CD4-positive, CD25-positive, alpha-beta regulatory T cell (primary cell): ENCODE results near the gene LSM3. TPM values are rescaled to one million over a fixed set of nuclear protein-coding genes. Genes with fewer than 3 reads are reported as not detected.

ENCODE experiments used
- ATAC-seq, 2 donors: fragments of 150-1000 bp; cut with Tn5 transposase; one replicate each; pipeline ENCODE4 v1.10.0; 2021; ENCODE audit warnings: low read depth in 2 of 2, moderate number of reproducible peaks in 2 of 2, moderate library complexity in 1 of 2
- DNase-seq, 3 donors: peaks; one replicate each; pipeline versions ENCODE4 v3.0.0 to v3.0.0-alpha.2; 2012 to 2022; ENCODE audit warnings: mixed read lengths in 1 of 3
- H3K27ac ChIP-seq: one replicate; pipeline ENCODE4 v1.7.0; 2013; ENCODE audit warnings: mild to moderate bottlenecking, low read length; ENCODE audit not compliant: insufficient read depth, poor library complexity, severe bottlenecking
- H3K27me3 ChIP-seq: one replicate; pipeline ENCODE4 v1.7.0; 2013; ENCODE audit warnings: low read length; ENCODE audit not compliant: control insufficient read depth, insufficient read depth
- H3K36me3 ChIP-seq: one replicate; pipeline ENCODE4 v1.7.0; 2013; ENCODE audit warnings: mild to moderate bottlenecking, low read length, moderate library complexity; ENCODE audit not compliant: control insufficient read depth, insufficient read depth
- H3K4me1 ChIP-seq: 2 replicates; pipeline ENCODE4 v1.7.0; 2013; ENCODE audit warnings: mild to moderate bottlenecking, low read length; ENCODE audit not compliant: insufficient read depth, control insufficient read depth, poor library complexity, severe bottlenecking
- H3K4me3 ChIP-seq: one replicate; pipeline ENCODE4 v1.7.0; 2013; ENCODE audit warnings: low read depth, mild to moderate bottlenecking, low read length, moderate library complexity
- H3K9me3 ChIP-seq, 2 experiments: 1 replicate in 1 of 2; 2 replicates in 1 of 2; pipeline ENCODE4 v1.7.0; 2013; ENCODE audit warnings: low read length in 2 of 2, mild to moderate bottlenecking in 1 of 2, moderate library complexity in 1 of 2; ENCODE audit not compliant: control insufficient read depth in 2 of 2
- H3K27ac Mint-ChIP-seq, 3 donors: one replicate each; pipeline ENCODE4 v1.8.0; 2020 to 2022; ENCODE audit warnings: mild to moderate bottlenecking in 3 of 3, mixed read lengths in 3 of 3, moderate library complexity in 2 of 3
- H3K27me3 Mint-ChIP-seq: one replicate; pipeline ENCODE4 v1.8.0; 2022; ENCODE audit warnings: mild to moderate bottlenecking, mixed read lengths
- H3K36me3 Mint-ChIP-seq: one replicate; pipeline ENCODE4 v1.8.0; 2020; ENCODE audit warnings: mixed read lengths
- H3K4me1 Mint-ChIP-seq, 4 donors: one replicate each; pipeline ENCODE4 v1.8.0; 2020 to 2022; ENCODE audit warnings: mixed read lengths in 4 of 4, mild to moderate bottlenecking in 1 of 4
- H3K4me3 Mint-ChIP-seq, 4 donors: one replicate each; pipeline ENCODE4 v1.8.0; 2020 to 2022; ENCODE audit warnings: mild to moderate bottlenecking in 4 of 4, mixed read lengths in 4 of 4, moderate library complexity in 3 of 4
- H3K9me3 Mint-ChIP-seq, 7 donors: one replicate each; pipeline ENCODE4 v1.8.0; 2020 to 2022; ENCODE audit warnings: mixed read lengths in 7 of 7, mild to moderate bottlenecking in 3 of 7, moderate library complexity in 2 of 7
- polyA plus RNA-seq, 4 donors: library from polyadenylated mRNA; unstranded; fragments of 300-500 nt; fragmentation: Illumina TruSeq; gene quantifications; one replicate each; pipeline ENCODE4 v1.2.3, GENCODE V29; 2021
- total RNA-seq: library from RNA; stranded (reverse); gene quantifications from one replicate; pipeline ENCODE4 v1.2.3, GENCODE V29; 2022

Gene LSM3
- total and polyA plus RNA-seq, 5 donors from 2014 or later, result 6.6 to 25.7 (median 21.0) TPM

- no peak overlapping the region for H3K27ac ChIP-seq
- peaks cover 54% of the 10 kb centered on the region for H3K36me3 ChIP-seq
- Mint-ChIP-seq H3K27ac (peak overlapping the region in 2 of 3 donors; percentile 42 to 98), H3K4me3 (no peak overlapping the region), H3K9me3 (peaks cover 0 to 1% (median 0%) of the 10 kb centered on the region in 7 donors), H3K36me3 (peaks cover 36% of the 10 kb centered on the region), H3K27me3 (no peaks in the 10 kb centered on the region), H3K4me1 (peaks cover 10 to 29% (median 17%) of the 10 kb centered on the region in 4 donors)
- H3K4me1 ChIP-seq, result peaks cover 28% of the 10 kb centered on the region
- DNase-seq (no peak), ATAC-seq (no peak)
- H3K9me3 ChIP-seq, result no peaks in the 10 kb centered on the region
- H3K27me3 ChIP-seq, result no peaks in the 10 kb centered on the region
- no peak overlapping the region for H3K4me3 ChIP-seq
These were observed 30.3 kb upstream of the LSM3 start for GRCh38 chr3:14148041-14148985.

- Mint-ChIP-seq H3K9me3 (peaks cover 0 to 3% (median 0%) of the 10 kb centered on the region in 7 donors), H3K4me3 (peak overlapping the region in 1 of 4 donors; percentile 5), H3K27ac (peak overlapping the region; percentile 59 to 86 (median 84)), H3K27me3 (no peaks in the 10 kb centered on the region), H3K4me1 (peaks cover 5 to 16% (median 12%) of the 10 kb centered on the region in 4 donors), H3K36me3 (peaks cover 46% of the 10 kb centered on the region)
- H3K27ac ChIP-seq, result no peak overlapping the region
- H3K9me3 ChIP-seq, result no peaks in the 10 kb centered on the region
- no peaks in the 10 kb centered on the region for H3K27me3 ChIP-seq
- ATAC-seq, result no peak
- peaks cover 70% of the 10 kb centered on the region for H3K36me3 ChIP-seq
- H3K4me1 ChIP-seq, result peaks cover 11% of the 10 kb centered on the region
- no peak overlapping the region for H3K4me3 ChIP-seq
- no peak for DNase-seq
These were observed 28.5 kb upstream of the LSM3 start for GRCh38 chr3:14150078-14150477.

GRCh38 chr3:14150491-14151230 lies 28.0 kb upstream of the LSM3 start:
- Mint-ChIP-seq H3K4me3 (peak overlapping the region in 1 of 4 donors; percentile 5), H3K4me1 (peaks cover 2 to 11% (median 8%) of the 10 kb centered on the region in 4 donors), H3K27me3 (no peaks in the 10 kb centered on the region), H3K9me3 (peaks cover 0 to 3% (median 0%) of the 10 kb centered on the region in 7 donors), H3K27ac (peak overlapping the region; percentile 59 to 86 (median 84)), H3K36me3 (peaks cover 45% of the 10 kb centered on the region)
- Histone ChIP-seq H3K27me3 (no peaks in the 10 kb centered on the region), H3K9me3 (no peaks in the 10 kb centered on the region), H3K36me3 (peaks cover 69% of the 10 kb centered on the region), H3K4me3 (no peak overlapping the region), H3K4me1 (peaks cover 5% of the 10 kb centered on the region), H3K27ac (no peak overlapping the region)
- ATAC-seq (no peak), DNase-seq (no peak)

- Histone ChIP-seq H3K27me3 (no peaks in the 10 kb centered on the region), H3K9me3 (no peaks in the 10 kb centered on the region), H3K27ac (no peak overlapping the region), H3K36me3 (peaks cover 67% of the 10 kb centered on the region), H3K4me1 (no peaks in the 10 kb centered on the region), H3K4me3 (no peak overlapping the region)
- Mint-ChIP-seq H3K36me3 (peaks cover 47% of the 10 kb centered on the region), H3K27ac (no peak overlapping the region), H3K4me1 (peaks cover 6 to 12% (median 9%) of the 10 kb centered on the region in 4 donors), H3K9me3 (peaks cover 0 to 2% (median 0%) of the 10 kb centered on the region in 7 donors), H3K27me3 (no peaks in the 10 kb centered on the region), H3K4me3 (no peak overlapping the region)
- ATAC-seq (no peak), DNase-seq (no peak)
These were observed 27.0 kb upstream of the LSM3 start for GRCh38 chr3:14151471-14152083.

GRCh38 chr3:14152233-14152962 lies 26.2 kb upstream of the LSM3 start:
- H3K27me3 Mint-ChIP-seq, result no peaks in the 10 kb centered on the region
- peak overlapping the region in 1 of 3 donors; percentile 80 for H3K27ac Mint-ChIP-seq
- Histone ChIP-seq H3K4me3 (no peak overlapping the region), H3K4me1 (no peaks in the 10 kb centered on the region), H3K27me3 (no peaks in the 10 kb centered on the region), H3K9me3 (no peaks in the 10 kb centered on the region), H3K36me3 (peaks cover 67% of the 10 kb centered on the region), H3K27ac (no peak overlapping the region)
- H3K36me3 Mint-ChIP-seq, result peaks cover 46% of the 10 kb centered on the region
- peaks cover 0 to 2% (median 0%) of the 10 kb centered on the region in 7 donors for H3K9me3 Mint-ChIP-seq
- peaks cover 6 to 11% (median 8%) of the 10 kb centered on the region in 4 donors for H3K4me1 Mint-ChIP-seq
- peak in 2 of 3 donors; percentile 18 to 22 for DNase-seq
- no peak overlapping the region for H3K4me3 Mint-ChIP-seq
- ATAC-seq, result peak in 1 of 2 donors; percentile 50

- Mint-ChIP-seq H3K4me3 (no peak overlapping the region), H3K36me3 (peaks cover 50% of the 10 kb centered on the region), H3K27me3 (no peaks in the 10 kb centered on the region), H3K9me3 (peaks cover 0 to 2% (median 0%) of the 10 kb centered on the region in 7 donors), H3K4me1 (peaks cover 6 to 12% (median 8%) of the 10 kb centered on the region in 4 donors), H3K27ac (no peak overlapping the region)
- Histone ChIP-seq H3K9me3 (no peaks in the 10 kb centered on the region), H3K27ac (no peak overlapping the region), H3K4me3 (no peak overlapping the region), H3K27me3 (no peaks in the 10 kb centered on the region), H3K4me1 (no peaks in the 10 kb centered on the region), H3K36me3 (peaks cover 67% of the 10 kb centered on the region)
- no peak for DNase-seq
- ATAC-seq, result no peak
These were observed 25.7 kb upstream of the LSM3 start for GRCh38 chr3:14152963-14153355.

GRCh38 chr3:14153663-14154062 lies 25.0 kb upstream of the LSM3 start:
- no peaks in the 10 kb centered on the region for H3K27me3 ChIP-seq
- no peak for DNase-seq
- peaks cover 56% of the 10 kb centered on the region for H3K36me3 Mint-ChIP-seq
- no peak overlapping the region for H3K4me3 Mint-ChIP-seq
- peaks cover 0 to 2% (median 0%) of the 10 kb centered on the region in 7 donors for H3K9me3 Mint-ChIP-seq
- no peak overlapping the region for H3K27ac ChIP-seq
- no peak for ATAC-seq
- H3K4me1 Mint-ChIP-seq, result peaks cover 6 to 14% (median 9%) of the 10 kb centered on the region in 4 donors
- no peaks in the 10 kb centered on the region for H3K4me1 ChIP-seq
- H3K9me3 ChIP-seq, result no peaks in the 10 kb centered on the region
- no peaks in the 10 kb centered on the region for H3K27me3 Mint-ChIP-seq
- H3K36me3 ChIP-seq, result peaks cover 71% of the 10 kb centered on the region
- H3K4me3 ChIP-seq, result no peak overlapping the region
- H3K27ac Mint-ChIP-seq, result peak overlapping the region in 2 of 3 donors; percentile 32 to 53
